Stimulated activated CD8-positive, alpha-beta memory T cell treated with anti-CD3 and anti-CD28 coated beads, Interleukin-7, amount 100 ng/mL, for 48 hours (primary cell): ENCODE measurements around the gene LRRC3.
"Not testable (repeated sequence)": the region's sequence is repeated elsewhere in the genome, so short reads cannot be mapped to it uniquely, and the experiment has no call there.

Source experiments
- DNase-seq, 2 donors: peaks; one replicate each; pipeline ENCODE4 v3.0.0-alpha.2; 2020; ENCODE audit warnings: low read depth in 1 of 2; ENCODE audit errors: extremely low read depth in 1 of 2

Gene LRRC3

GRCh38 chr21:44494956-44495355 lies 39.6 kb downstream of the LRRC3 start:
- no peak for DNase-seq

DNA sequence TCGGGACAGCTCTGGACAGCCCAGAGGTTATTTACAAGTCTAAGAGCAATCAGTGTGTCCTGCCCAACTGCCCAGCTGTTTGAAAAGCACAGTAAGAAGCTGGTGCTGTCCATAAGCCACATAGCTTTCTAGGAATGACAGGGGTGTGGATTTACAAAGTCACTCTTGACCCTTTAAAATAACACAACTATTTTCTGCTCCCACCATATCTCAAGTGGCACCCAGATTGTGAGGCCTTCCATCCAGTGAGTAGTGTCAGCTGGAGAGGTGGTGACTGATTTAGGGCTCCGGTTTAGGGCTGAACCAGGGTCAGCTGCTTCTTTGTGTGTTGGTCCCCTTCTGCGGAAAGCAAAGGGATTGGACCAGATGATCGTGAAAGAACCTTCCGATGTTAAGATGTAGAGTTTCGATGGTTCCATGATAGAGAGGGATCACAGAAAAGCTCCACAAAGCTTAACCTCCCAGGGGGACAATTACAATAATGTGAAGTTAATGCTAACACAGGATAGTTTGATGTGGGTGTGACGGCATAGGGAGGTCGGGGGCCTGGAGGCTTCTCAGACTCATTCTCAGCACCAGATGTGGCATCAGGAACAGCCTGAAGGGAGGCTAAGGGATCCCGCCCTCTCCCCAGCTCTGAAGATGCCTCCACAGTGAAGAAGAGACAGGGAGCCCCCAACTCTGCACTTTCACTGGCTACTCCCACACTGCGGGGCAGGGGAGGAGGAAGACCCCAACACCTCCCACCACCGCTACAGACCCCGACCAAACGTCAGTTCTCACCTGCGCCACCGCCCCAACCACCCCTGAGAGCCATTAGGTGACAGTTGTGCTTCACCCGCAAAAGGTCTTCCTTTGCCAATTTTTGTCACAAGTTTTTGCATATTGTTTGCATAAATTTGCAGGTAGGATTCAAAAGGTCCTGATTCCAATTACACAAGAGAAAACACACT lies 40.6 kb downstream of the LRRC3 start:
- DNase-seq: no peak

DNA sequence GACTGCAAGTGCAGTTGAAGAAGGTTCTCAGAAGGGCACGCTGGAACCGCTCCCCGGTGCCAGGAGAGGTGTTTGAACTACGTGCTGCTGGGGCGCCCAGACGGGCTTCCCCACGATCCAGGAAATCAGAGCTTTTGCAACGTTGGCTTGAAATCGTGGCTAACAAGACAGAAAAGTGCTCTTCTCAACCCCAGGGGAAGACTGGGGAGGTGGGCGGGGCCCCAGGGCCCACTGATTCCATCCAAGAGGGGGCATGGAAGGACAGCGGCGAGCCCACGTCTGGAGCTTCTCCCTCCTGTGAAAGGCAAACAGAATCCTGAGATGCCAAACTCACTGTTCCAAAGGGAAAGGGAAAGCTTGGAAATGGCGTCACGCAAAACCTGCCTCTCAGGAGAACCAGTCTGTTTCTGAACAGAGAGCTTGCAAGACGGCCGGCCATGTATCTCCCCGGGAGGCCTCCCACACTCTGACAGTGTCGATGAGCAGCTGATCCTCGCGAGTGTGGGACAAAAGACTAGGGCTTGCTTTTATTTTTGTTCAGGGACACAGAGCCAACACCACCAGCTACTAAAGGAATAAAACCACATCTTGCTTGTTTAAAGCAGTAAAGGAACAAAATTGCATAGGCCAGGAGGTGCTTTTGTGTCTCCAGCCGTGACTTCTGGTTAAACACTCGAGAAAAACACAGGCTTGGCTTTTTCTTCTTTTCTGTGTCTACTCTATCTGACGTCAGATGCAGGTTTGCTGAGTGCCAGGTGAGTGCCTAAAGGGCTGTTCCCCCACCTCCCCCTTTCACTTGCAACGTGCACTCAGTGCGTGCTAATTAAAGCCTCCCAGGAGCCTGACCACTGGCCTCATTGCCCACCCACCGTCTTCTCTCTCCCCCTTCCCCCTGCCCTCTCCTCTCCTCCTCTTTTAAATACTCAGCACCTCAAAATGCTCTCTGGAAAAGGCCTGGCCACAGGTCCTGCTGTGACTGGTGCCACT lies 41.5 kb downstream of the LRRC3 start:
- no peak for DNase-seq

GRCh38 chr21:44497703-44498126 lies 42.4 kb downstream of the LRRC3 start:
- no peak for DNase-seq

DNA sequence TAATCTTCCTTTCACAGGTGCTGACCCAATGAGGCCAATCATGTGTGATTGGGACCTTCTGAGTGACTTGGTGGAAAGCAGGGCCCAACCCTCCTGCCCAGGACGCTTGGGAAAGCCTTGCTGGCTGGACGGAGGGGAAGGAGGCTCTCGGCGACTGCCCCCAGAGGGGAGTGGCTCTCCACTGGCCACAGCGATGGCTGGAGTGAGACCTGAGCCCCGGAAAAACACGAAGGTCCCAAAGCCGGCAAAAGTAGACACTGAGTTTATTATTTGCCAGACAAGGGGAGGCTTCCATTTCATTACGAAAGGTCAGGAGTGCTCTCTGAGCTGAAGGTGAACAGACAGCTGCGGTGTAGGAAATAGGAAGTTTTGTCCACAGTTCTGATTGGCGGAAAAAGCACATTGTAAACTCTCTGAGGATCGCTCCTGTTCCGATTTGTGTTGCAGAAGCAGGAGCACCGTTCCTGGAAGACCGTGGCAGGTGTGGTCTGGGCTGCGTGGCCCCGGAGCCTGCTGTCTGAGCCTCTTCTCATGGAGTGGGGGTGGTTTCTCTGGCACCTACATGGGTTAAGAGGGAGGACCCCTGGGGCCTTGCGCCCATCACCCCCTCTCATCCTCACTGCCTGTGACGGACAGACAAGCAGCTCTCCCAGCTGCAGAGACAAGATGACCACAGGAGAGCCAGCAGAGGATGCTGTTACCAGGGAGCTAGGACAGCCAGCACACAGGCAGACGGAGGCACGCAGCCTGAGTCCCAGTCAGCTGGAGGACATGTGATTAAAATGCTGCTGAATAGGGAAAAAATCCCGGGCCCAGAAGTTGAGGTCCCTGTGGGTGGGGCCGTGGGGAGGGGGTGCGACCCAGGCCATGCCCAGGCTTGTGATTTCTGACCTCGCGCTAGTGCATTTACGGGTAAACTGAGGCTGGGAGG lies 43.2 kb downstream of the LRRC3 start:
- no peak for DNase-seq

DNA sequence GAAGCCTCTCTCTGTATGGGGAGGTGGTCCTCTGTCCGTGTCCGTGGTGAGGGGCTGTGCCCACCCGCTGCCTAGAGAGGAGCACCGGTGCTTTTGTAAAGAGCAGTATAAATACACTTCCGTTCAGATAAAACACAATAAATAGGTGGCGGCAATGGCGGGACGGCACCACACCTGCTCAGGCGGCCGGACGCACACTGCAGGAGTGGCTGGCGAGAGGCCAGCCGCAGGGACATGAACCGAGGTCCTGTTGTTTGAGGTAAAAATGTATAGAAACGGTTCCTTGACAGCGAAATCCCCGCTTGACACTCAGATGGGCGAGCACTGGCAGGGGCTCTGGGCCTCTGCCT lies 43.9 kb downstream of the LRRC3 start:
- no peak for DNase-seq

DNA sequence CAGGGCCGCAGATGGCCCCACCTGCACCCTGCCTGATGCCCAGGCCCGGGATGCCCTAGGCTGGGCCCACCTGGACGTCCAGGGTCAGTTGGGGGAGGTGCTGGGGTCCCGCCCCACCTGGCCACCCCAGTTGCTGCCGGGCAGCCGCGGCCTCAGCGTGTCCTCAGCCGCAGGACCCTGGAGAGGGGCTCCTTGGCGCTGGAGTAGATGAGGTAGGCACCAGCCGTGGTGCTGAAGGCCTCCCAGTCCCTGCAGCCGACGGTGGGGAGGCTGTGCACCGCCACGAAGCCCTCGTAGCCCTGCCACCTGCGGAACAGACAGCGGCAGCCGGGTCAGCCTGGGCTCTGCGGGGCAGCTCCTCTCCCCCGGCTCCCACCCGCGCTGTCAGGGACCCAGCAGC lies 44.3 kb downstream of the LRRC3 start:
- no peak for DNase-seq

DNA sequence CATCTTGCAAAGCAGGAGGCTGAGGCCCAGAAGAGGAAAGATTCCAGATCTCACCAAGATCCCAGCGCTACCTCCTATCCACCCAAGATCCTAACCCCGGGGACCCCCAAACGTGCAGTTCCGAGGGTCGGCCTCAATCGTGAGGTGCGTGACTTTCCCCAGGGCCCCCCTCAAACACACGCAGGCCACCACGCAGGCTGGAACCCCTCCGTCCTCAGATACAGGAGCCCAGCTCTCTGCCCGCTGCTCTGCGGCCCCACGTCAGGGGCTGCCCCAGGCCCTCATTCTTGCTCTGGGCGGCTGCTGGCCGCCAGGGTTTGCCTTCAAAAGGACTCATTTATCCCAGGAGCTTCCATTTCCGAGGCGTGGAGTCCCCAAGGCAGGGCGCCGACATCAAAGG lies 44.8 kb downstream of the LRRC3 start:
- DNase-seq: no peak

GRCh38 chr21:44502171-44502958 lies 47.1 kb downstream of the LRRC3 start:
- no peak for DNase-seq

GRCh38 chr21:44503006-44503889 lies 47.9 kb downstream of the LRRC3 start:
- DNase-seq: not testable (repeated sequence)

DNA sequence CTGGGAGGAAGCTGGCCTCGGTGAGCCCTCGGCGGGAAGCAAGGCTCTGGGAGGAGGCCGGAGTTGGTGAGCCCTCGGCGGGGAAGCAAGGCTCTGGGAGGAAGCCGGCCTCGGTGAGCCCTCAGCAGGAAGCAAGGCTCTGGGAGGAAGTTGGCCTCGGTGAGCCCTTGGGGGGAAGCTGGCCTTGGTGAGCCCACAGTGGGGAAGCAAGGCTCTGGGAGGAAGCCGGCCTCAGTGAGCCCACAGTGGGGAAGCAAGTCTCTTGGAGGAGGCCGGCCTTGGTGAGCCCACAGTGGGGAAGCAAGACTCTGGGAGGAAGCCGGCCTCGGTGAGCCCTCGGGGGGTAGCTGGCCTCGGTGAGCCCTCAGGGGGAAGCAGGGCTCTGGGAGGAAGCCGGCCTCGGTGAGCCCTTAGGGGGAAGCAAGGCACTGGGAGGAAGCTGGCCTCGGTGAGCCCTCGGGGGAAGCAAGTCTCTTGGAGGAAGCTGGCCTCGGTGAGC lies 48.6 kb downstream of the LRRC3 start:
- DNase-seq: no peak

DNA sequence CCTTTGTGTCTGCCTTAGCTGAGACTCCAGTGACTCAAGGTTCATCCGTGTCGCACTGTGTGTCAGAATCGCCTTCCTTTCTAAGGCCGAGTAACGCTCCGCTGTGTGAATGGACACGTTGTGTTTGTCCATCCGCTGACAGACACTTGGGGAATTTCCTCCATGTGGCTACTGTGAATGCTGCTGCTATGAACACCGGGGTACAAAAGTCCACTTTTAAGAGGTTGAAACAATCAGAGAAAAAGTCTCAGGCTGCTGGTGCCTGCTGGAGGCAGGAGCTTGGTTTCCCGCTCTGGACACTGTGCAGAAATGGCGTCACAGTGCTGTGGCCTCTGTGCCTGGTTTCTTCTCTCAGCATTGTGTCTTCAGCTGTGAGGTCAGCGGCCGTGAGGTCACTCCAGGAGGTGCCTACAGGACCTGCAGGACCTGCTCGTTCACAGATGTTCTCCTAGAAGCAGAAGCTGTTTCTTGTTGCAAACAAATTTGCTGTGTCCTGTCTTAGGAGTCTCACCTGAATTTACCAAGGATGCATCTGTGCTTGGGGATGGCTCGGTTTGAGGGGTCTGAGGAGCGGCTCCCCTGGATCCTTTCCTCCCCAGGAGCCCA lies 50.5 kb downstream of the LRRC3 start:
- no peak for DNase-seq

DNA sequence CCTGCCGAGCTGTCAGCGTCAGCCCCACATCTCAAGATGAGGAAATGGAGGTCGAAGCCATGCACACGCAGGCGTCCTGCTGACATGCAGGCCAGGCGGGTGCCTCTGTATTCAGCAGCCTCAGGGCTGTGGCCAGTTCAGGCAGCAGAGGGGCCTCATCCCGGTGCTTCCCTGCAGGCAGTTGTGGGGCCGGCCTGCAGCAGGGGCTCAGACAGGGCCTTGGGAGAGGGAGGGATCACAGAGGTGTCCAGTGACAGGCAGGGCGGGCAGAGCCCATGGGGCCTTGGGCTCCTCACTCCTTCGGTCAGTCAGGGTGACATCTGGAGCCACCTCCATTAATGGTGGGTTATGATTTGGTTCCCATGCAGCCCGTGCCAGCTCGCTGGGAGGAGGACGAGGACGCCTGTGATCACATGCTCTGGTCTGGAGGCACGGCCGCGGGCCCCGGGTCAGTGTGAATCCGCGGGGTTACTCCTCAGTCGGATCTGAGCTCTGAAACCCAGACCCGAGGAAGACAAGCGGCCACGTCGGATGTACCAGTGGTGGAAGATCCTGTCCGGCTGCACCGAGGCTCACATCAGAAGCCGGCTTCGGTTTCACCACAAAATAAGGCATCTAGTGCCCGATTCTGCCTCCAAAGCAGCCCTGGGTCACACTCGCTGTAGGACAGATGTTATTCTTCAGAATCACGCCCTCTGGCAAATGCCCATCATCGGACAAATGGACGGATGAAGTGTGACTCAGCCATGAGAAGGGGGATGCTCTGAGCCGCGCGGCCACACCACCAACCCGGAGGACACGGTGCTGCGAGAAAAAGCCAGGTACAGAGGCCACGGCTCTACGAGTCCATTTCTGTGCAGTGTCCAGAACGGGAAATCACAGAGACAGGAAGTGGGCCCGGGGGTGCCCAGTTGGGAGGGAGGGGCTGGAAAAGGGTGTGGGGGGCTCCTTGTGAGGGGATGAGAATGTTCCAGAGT lies 51.3 kb downstream of the LRRC3 start:
- no peak for DNase-seq

DNA sequence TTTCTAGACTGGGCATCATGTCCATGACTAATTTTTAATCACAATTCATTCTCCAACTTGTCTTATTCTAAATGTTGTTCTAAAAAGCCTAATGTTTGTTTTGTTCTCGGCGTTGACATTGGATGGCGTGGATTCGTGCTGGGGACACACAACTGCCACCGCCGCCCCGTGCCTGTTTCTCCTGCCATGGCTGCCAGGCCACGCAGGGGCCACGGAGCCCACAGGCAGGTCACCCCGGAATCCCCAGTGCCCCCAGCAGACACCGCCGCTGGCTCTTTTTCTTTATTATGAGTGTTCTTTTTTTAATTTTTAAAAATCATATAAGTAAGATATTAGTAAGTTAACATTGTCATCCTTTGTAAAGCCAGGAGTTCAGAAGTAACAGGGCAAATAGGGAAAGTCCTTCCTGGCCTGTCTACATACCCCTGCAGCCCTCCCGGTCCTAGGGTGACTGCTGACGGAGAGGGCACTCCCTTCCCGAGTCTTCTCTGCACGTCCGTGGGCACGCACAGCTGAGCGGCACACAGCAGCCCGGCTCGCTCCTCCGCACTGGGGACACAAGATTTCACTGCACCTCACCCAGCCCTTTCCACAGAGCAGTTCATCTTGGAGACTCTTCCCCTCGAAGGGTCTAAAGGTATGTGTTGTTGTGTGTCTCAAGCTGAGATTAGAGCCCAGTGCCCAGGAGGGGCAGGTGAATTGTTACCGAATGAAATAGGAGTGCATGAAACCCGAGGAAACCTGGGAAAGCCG lies 52.5 kb downstream of the LRRC3 start:
- no peak for DNase-seq

DNA sequence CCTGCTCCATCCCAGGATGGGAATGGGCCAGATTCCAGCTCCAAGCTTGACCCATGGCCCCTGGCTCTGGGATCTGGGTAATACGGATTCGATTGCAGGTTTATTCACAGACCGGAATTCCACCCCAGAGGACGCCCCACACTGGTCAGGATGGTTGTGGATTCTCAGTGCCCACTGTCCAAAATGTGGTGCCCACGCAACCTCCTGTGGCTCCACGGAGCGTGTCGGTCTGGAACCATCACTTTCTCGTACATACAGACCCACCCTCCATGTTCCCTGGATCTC lies 53.1 kb downstream of the LRRC3 start:
- no peak for DNase-seq

DNA sequence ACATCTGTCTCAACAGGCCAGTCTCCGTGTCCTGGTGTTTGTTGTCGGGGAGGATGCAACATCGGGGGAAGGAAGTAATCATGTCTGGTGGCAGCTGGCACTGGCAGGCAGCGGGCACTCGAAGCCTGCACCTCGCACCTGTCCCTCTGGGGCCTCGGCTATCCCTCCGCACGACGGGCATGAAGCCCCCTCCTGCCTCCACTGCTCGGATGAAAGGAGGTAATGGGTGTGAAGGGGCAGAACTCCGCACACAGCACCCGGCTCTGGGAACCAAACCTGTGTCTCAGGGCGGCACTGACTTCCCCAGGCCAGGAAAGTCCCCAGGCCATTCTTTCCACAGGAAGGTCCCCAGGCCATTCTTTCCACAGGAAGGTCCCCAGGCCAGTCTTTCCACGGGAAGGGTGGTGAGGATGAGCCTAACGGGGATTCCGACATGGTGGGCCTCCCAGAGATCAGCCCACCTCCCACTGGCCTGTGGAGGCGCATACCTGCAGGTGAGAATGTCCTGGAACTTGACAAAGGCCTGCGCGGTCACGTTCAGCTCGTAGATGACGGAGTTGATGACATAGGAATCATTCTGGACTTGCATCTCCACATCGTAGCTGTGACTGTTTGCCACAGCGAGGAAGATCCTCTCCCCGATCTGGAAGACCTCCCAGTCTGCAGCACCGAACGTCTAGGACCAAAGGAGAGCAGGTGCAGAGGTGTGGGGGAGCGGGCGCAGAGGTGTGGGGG lies 53.6 kb downstream of the LRRC3 start:
- DNase-seq: no peak
